Measurements from ENCODE around the gene SLIT1.

SLIT1 gene

GRCh38 chr10:97028832-97029178 is 157.0 kb downstream of the SLIT1 start:
- TF ChIP-seq TEAD4 (IDR thresholded peaks at IDR 0.05) (no peak), MAX (IDR thresholded peaks at IDR 0.05) (no peak), REST (IDR thresholded peaks at IDR 0.05; ENCODE audit: low read depth) (no peak), CREB1 (IDR thresholded peaks at IDR 0.05; ENCODE audit: low read depth) (no peak), TCF12 (IDR thresholded peaks at IDR 0.05; ENCODE audit: low read depth) (no peak), RAD21 (IDR thresholded peaks at IDR 0.05; ENCODE audit: low read depth) (no peak), CEBPB (IDR thresholded peaks at IDR 0.05) (no peak)

GRCh38 chr10:97028126-97028831 is 157.5 kb downstream of the SLIT1 start:
- TF ChIP-seq TAF1 (IDR thresholded peaks at IDR 0.05; ENCODE audit: low read depth) (no peak), EP300 (IDR thresholded peaks at IDR 0.05; ENCODE audit: borderline replicate concordance) (no peak), MAX (IDR thresholded peaks at IDR 0.05) (no peak), REST (IDR thresholded peaks at IDR 0.05; ENCODE audit: low read depth) (no peak), FOXM1 (IDR thresholded peaks at IDR 0.05; ENCODE audit: borderline replicate concordance, low read depth) (no peak), YY1 (IDR thresholded peaks at IDR 0.05; ENCODE audit: low read depth) (no peak), EGR1 (IDR thresholded peaks at IDR 0.05) (no peak), RAD21 (IDR thresholded peaks at IDR 0.05; ENCODE audit: low read depth) (no peak), NFIC (IDR thresholded peaks at IDR 0.05) (no peak), CREB1 (IDR thresholded peaks at IDR 0.05; ENCODE audit: low read depth) (no peak), ZBTB7A (IDR thresholded peaks at IDR 0.05; ENCODE audit: low read depth) (no peak), CEBPB (IDR thresholded peaks at IDR 0.05) (no peak), TEAD4 (IDR thresholded peaks at IDR 0.05) (no peak)

GRCh38 chr10:97025613-97026242 is 160.0 kb downstream of the SLIT1 start:
- TF ChIP-seq RAD21 (IDR thresholded peaks at IDR 0.05; ENCODE audit: low read depth): peak; percentile 68
- TF ChIP-seq CEBPB (IDR thresholded peaks at IDR 0.05): peak; percentile 83
- TF ChIP-seq ZBTB7A (IDR thresholded peaks at IDR 0.05; ENCODE audit: low read depth): no peak

- no peak for TF ChIP-seq YY1 (IDR thresholded peaks at IDR 0.05; ENCODE audit: low read depth)
- no peak for TF ChIP-seq MAX (IDR thresholded peaks at IDR 0.05)
- TF ChIP-seq FOXM1 (IDR thresholded peaks at IDR 0.05; ENCODE audit: borderline replicate concordance, low read depth): no peak
- no peak for TF ChIP-seq CREB1 (IDR thresholded peaks at IDR 0.05; ENCODE audit: low read depth)
- TF ChIP-seq USF1 (IDR thresholded peaks at IDR 0.05): no peak
- no peak for TF ChIP-seq TCF12 (IDR thresholded peaks at IDR 0.05; ENCODE audit: low read depth)
- TF ChIP-seq CEBPB (IDR thresholded peaks at IDR 0.05): no peak
- TF ChIP-seq NFIC (IDR thresholded peaks at IDR 0.05): no peak
- TF ChIP-seq REST (IDR thresholded peaks at IDR 0.05; ENCODE audit: low read depth): no peak
- TF ChIP-seq RAD21 (IDR thresholded peaks at IDR 0.05; ENCODE audit: low read depth): no peak
- TF ChIP-seq TAF1 (IDR thresholded peaks at IDR 0.05; ENCODE audit: low read depth): no peak
- no peak for TF ChIP-seq EGR1 (IDR thresholded peaks at IDR 0.05)
- no peak for TF ChIP-seq TEAD4 (IDR thresholded peaks at IDR 0.05)
- no peak for TF ChIP-seq ZBTB7A (IDR thresholded peaks at IDR 0.05; ENCODE audit: low read depth)
- no peak for TF ChIP-seq EP300 (IDR thresholded peaks at IDR 0.05; ENCODE audit: borderline replicate concordance)
These were observed 161.3 kb downstream of the SLIT1 start for GRCh38 chr10:97024168-97025073.
